ENCODE data around the gene TRIP12.

- TF ChIP-seq, protein P1, sequence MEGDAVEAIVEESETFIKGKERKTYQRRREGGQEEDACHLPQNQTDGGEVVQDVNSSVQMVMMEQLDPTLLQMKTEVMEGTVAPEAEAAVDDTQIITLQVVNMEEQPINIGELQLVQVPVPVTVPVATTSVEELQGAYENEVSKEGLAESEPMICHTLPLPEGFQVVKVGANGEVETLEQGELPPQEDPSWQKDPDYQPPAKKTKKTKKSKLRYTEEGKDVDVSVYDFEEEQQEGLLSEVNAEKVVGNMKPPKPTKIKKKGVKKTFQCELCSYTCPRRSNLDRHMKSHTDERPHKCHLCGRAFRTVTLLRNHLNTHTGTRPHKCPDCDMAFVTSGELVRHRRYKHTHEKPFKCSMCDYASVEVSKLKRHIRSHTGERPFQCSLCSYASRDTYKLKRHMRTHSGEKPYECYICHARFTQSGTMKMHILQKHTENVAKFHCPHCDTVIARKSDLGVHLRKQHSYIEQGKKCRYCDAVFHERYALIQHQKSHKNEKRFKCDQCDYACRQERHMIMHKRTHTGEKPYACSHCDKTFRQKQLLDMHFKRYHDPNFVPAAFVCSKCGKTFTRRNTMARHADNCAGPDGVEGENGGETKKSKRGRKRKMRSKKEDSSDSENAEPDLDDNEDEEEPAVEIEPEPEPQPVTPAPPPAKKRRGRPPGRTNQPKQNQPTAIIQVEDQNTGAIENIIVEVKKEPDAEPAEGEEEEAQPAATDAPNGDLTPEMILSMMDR (IDR thresholded peaks at IDR 0.05; ENCODE audit: poor library complexity, severe bottlenecking) = no peak
- TF ChIP-seq EZH2 (IDR thresholded peaks at IDR 0.05; ENCODE audit: borderline replicate concordance, insufficient read depth, low read length, poor library complexity, severe bottlenecking) (no peak), POLR2AphosphoS5 (IDR thresholded peaks at IDR 0.05) (no peak)
- TF ChIP-seq, protein P2, sequence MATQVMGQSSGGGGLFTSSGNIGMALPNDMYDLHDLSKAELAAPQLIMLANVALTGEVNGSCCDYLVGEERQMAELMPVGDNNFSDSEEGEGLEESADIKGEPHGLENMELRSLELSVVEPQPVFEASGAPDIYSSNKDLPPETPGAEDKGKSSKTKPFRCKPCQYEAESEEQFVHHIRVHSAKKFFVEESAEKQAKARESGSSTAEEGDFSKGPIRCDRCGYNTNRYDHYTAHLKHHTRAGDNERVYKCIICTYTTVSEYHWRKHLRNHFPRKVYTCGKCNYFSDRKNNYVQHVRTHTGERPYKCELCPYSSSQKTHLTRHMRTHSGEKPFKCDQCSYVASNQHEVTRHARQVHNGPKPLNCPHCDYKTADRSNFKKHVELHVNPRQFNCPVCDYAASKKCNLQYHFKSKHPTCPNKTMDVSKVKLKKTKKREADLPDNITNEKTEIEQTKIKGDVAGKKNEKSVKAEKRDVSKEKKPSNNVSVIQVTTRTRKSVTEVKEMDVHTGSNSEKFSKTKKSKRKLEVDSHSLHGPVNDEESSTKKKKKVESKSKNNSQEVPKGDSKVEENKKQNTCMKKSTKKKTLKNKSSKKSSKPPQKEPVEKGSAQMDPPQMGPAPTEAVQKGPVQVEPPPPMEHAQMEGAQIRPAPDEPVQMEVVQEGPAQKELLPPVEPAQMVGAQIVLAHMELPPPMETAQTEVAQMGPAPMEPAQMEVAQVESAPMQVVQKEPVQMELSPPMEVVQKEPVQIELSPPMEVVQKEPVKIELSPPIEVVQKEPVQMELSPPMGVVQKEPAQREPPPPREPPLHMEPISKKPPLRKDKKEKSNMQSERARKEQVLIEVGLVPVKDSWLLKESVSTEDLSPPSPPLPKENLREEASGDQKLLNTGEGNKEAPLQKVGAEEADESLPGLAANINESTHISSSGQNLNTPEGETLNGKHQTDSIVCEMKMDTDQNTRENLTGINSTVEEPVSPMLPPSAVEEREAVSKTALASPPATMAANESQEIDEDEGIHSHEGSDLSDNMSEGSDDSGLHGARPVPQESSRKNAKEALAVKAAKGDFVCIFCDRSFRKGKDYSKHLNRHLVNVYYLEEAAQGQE (IDR thresholded peaks at IDR 0.05; ENCODE audit: borderline replicate concordance) = no peak
Measured at GRCh38 chr2:229931241-229931640, 9.4 kb upstream of the TRIP12 start.

Measured in neural cell (in vitro differentiated cells).